Stimulated activated naive B cell treated with anti-CD40 and anti-IgM and Interleukin-4, amounts not matched to agents 10 μg/mL and 1 μg/mL and 100 μg/mL, for 72 hours (primary cell): ENCODE results near the gene PYGM.
"Not testable (repeated sequence)": the region's sequence is repeated elsewhere in the genome, so short reads cannot be mapped to it uniquely, and the experiment has no call there.

Source experiments
- ATAC-seq, 2 donors: fragments of 150-1000 bp; cut with Tn5 transposase; replicated peaks; 2 replicates each; pipeline ENCODE4 v1.10.0; 2021; ENCODE audit warnings: moderate library complexity in 1 of 2
- DNase-seq: peaks from one replicate; pipeline ENCODE4 v3.0.0; 2021
- H3K27ac Mint-ChIP-seq: one replicate; pipeline ENCODE4 v1.8.0; 2022; ENCODE audit warnings: mild to moderate bottlenecking, mixed read lengths
- H3K27me3 Mint-ChIP-seq, 2 donors: one replicate each; pipeline ENCODE4 v1.8.0; 2022; ENCODE audit warnings: mixed read lengths in 2 of 2
- H3K36me3 Mint-ChIP-seq, 2 donors: one replicate each; pipeline ENCODE4 v1.8.0; 2022; ENCODE audit warnings: mixed read lengths in 2 of 2, mild to moderate bottlenecking in 1 of 2
- H3K4me1 Mint-ChIP-seq, 2 donors: one replicate each; pipeline ENCODE4 v1.8.0; 2022; ENCODE audit warnings: mixed read lengths in 2 of 2, mild to moderate bottlenecking in 1 of 2
- H3K4me3 Mint-ChIP-seq, 2 donors: one replicate each; pipeline ENCODE4 v1.8.0; 2022; ENCODE audit warnings: mild to moderate bottlenecking in 2 of 2, mixed read lengths in 2 of 2, moderate library complexity in 1 of 2
- H3K9me3 Mint-ChIP-seq, 2 donors: one replicate each; pipeline ENCODE4 v1.8.0; 2022; ENCODE audit warnings: mixed read lengths in 2 of 2, mild to moderate bottlenecking in 1 of 2

PYGM gene

GRCh38 chr11:64711956-64712362, 47.8 kb downstream of the PYGM start:
- peak overlapping the region; percentile 15 to 31 for H3K4me3 Mint-ChIP-seq
- ATAC-seq, result no peak
- peaks cover 0 to 3% of the 10 kb centered on the region in 2 donors for H3K36me3 Mint-ChIP-seq
- H3K4me1 Mint-ChIP-seq, result peaks cover 35 to 37% of the 10 kb centered on the region in 2 donors
- DNase-seq, result no peak
- H3K27ac Mint-ChIP-seq, result peak overlapping the region; percentile 75
- peaks cover 70 to 75% of the 10 kb centered on the region in 2 donors for H3K27me3 Mint-ChIP-seq
- H3K9me3 Mint-ChIP-seq, result no peaks in the 10 kb centered on the region

- DNase-seq, result no peak
- H3K4me1 Mint-ChIP-seq, result peaks cover 35% of the 10 kb centered on the region in 2 donors
- no peak for ATAC-seq
- H3K27me3 Mint-ChIP-seq, result peaks cover 69 to 70% of the 10 kb centered on the region in 2 donors
- peak overlapping the region; percentile 75 for H3K27ac Mint-ChIP-seq
- H3K9me3 Mint-ChIP-seq, result no peaks in the 10 kb centered on the region
- H3K36me3 Mint-ChIP-seq, result peaks cover 0 to 3% of the 10 kb centered on the region in 2 donors
- peak overlapping the region; percentile 12 to 15 for H3K4me3 Mint-ChIP-seq
Observed at GRCh38 chr11:64711138-64711955, 48.4 kb downstream of the PYGM start.

- H3K9me3 Mint-ChIP-seq, result no peaks in the 10 kb centered on the region
- H3K36me3 Mint-ChIP-seq, result peaks cover 0 to 3% of the 10 kb centered on the region in 2 donors
- DNase-seq (no peak), ATAC-seq (no peak)
- H3K4me3 Mint-ChIP-seq, result no peak overlapping the region
- peaks cover 31 to 35% of the 10 kb centered on the region in 2 donors for H3K4me1 Mint-ChIP-seq
- no peak overlapping the region for H3K27ac Mint-ChIP-seq
- H3K27me3 Mint-ChIP-seq, result peaks cover 63 to 66% of the 10 kb centered on the region in 2 donors
Observed at GRCh38 chr11:64710418-64711137, 49.2 kb downstream of the PYGM start.

GRCh38 chr11:64705501-64705900, 54.3 kb downstream of the PYGM start:
- ATAC-seq, result no peak
- Mint-ChIP-seq H3K4me3 (no peak overlapping the region), H3K27me3 (peaks cover 41 to 49% of the 10 kb centered on the region in 2 donors), H3K4me1 (peaks cover 4 to 6% of the 10 kb centered on the region in 2 donors), H3K36me3 (no peaks in the 10 kb centered on the region), H3K9me3 (no peaks in the 10 kb centered on the region), H3K27ac (no peak overlapping the region)
- DNase-seq, result no peak

GRCh38 chr11:64703048-64703447, 56.7 kb downstream of the PYGM start:
- Mint-ChIP-seq H3K27me3 (peaks cover 25 to 34% of the 10 kb centered on the region in 2 donors), H3K4me1 (peaks cover 1 to 6% of the 10 kb centered on the region in 2 donors), H3K9me3 (no peaks in the 10 kb centered on the region), H3K36me3 (no peaks in the 10 kb centered on the region), H3K4me3 (no peak overlapping the region), H3K27ac (no peak overlapping the region)
- no peak for ATAC-seq
- DNase-seq, result no peak

GRCh38 chr11:64701956-64702355, 57.8 kb downstream of the PYGM start:
- H3K4me1 Mint-ChIP-seq, H3K4me3 Mint-ChIP-seq, H3K36me3 Mint-ChIP-seq, DNase-seq, H3K27ac Mint-ChIP-seq, H3K9me3 Mint-ChIP-seq, ATAC-seq: not testable (repeated sequence)
- H3K27me3 Mint-ChIP-seq, result peaks cover 23 to 32% of the 10 kb centered on the region in 2 donors

DNA sequence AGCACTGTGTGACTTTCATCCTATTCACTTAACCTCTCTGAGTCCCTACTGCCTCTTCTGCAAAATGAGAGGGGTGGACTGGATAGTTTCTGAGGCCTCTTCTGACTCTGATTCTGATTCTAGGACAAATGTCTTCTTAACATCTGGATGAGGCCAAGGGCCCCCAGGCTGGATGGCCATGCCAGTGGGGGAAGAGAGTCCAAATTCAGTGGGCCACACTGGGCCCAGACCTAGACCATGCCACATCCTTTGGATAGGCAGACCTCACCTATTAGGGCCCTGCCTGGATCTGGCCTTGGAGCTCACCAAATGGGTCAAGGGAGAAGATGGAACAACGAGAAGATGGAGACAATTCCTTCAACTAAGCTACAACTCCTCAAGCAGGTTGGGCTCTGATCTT, 61.3 kb downstream of the PYGM start:
- peaks cover 10 to 16% of the 10 kb centered on the region in 2 donors for H3K4me1 Mint-ChIP-seq
- no peak overlapping the region for H3K27ac Mint-ChIP-seq

DNA sequence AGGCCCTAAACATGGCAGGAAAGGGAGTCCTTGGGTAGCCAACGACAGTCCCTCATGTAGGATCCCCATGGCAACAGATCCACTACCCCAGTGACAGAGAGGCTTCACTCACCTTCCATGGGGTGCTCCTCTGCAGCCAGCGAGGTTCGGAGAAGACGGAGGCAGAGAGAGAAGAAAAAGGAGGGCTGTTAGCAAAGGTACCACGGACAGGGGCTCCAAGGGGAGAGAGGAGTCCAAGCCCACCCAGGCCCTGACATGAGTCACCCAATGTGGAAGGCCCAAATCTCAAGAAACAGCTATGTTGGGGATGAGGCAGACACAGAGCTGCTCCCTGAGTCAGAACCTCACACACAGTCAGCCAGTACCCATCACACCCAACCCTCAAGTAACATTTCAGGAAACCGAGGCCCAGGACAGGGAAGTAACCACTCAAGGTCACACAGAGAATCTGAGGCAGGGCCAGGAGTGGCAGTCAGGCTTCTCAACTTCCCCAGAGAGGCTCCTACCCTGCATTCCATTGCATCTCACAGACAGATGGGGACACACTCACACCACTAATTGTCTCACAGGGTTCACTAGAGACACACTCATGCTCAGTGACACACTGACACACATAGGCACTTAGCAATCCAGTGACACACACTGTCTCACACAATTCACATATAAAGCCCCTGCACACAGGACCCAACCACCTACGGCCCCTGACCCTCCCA, 62.0 kb downstream of the PYGM start:
- no peak overlapping the region for H3K27ac Mint-ChIP-seq
- peaks cover 14 to 22% of the 10 kb centered on the region in 2 donors for H3K4me1 Mint-ChIP-seq
- H3K9me3 Mint-ChIP-seq, result no peaks in the 10 kb centered on the region
- no peaks in the 10 kb centered on the region for H3K36me3 Mint-ChIP-seq
- ATAC-seq (no peak), DNase-seq (no peak)
- no peak overlapping the region for H3K4me3 Mint-ChIP-seq
- peaks cover 18 to 32% of the 10 kb centered on the region in 2 donors for H3K27me3 Mint-ChIP-seq

More for the DNA sequence above, 61.3 kb downstream of the PYGM start:
- Mint-ChIP-seq H3K9me3 (no peaks in the 10 kb centered on the region), H3K27me3 (peaks cover 12 to 28% of the 10 kb centered on the region in 2 donors), H3K36me3 (no peaks in the 10 kb centered on the region), H3K4me3 (no peak overlapping the region)
- ATAC-seq, result no peak
- no peak for DNase-seq
